RPMI7951 (cell line): ENCODE measurements around the gene FTO. TPM values are rescaled to one million over a fixed set of nuclear protein-coding genes. Genes with fewer than 3 reads are reported as not detected.
"Not testable (repeated sequence)": the region's sequence is repeated elsewhere in the genome, so short reads cannot be mapped to it uniquely, and the experiment has no call there.

Source experiments
- DNase-seq: peaks from one replicate; pipeline ENCODE4 v3.0.0-alpha.2; 2012; ENCODE audit warnings: low read depth
- total RNA-seq: library from RNA; depleted of rRNA; stranded (reverse); fragments of >200 nt; shearing (Covaris generic); gene quantifications from 2 replicates; pipeline ENCODE4 v1.2.3, GENCODE V29; 2014

Gene FTO
- total RNA-seq, 1 experiment from 2014 or later, result 90.0 TPM

- no peak for DNase-seq
Measured at GRCh38 chr16:54177052-54177861, 473.3 kb downstream of the FTO start.

- no peak for DNase-seq
Measured at GRCh38 chr16:54177862-54178477, 474.0 kb downstream of the FTO start.

- DNase-seq, result no peak
Measured at GRCh38 chr16:54178478-54178976, 474.6 kb downstream of the FTO start.

GRCh38 chr16:54180421-54181359 is 476.7 kb downstream of the FTO start:
- DNase-seq, result no peak

- DNase-seq, result not testable (repeated sequence)
Measured at GRCh38 chr16:54181683-54182329, 477.9 kb downstream of the FTO start.

- DNase-seq, result no peak
Measured at GRCh38 chr16:54185045-54185444, 481.1 kb downstream of the FTO start.

GRCh38 chr16:54191163-54191562 is 487.2 kb downstream of the FTO start:
- DNase-seq, result no peak

- DNase-seq, result no peak
Measured at GRCh38 chr16:54191592-54191991, 487.6 kb downstream of the FTO start.

GRCh38 chr16:54193013-54193664 is 489.2 kb downstream of the FTO start:
- DNase-seq, result no peak

GRCh38 chr16:54193665-54194333 is 489.8 kb downstream of the FTO start:
- peak; percentile 83 for DNase-seq

- peak; percentile 64 for DNase-seq
Measured at GRCh38 chr16:54194334-54194743, 490.4 kb downstream of the FTO start.

GRCh38 chr16:54197758-54198157 is 493.8 kb downstream of the FTO start:
- no peak for DNase-seq

GRCh38 chr16:54199487-54200160 is 495.7 kb downstream of the FTO start:
- DNase-seq, result no peak

- no peak for DNase-seq
Measured at GRCh38 chr16:54200161-54200534, 496.2 kb downstream of the FTO start.

- DNase-seq, result no peak
Measured at GRCh38 chr16:54200720-54201119, 496.8 kb downstream of the FTO start.

GRCh38 chr16:54201200-54201599 is 497.2 kb downstream of the FTO start:
- DNase-seq, result no peak
